ENCODE data around the gene EP300. TPM values are rescaled to one million over a fixed set of nuclear protein-coding genes. Genes with fewer than 3 reads are reported as not detected.
"Not testable (repeated sequence)": the region's sequence is repeated elsewhere in the genome, so short reads cannot be mapped to it uniquely, and the experiment has no call there.

The EP300 gene
- total RNA-seq, 4 donors from 2014 or later, result 72.9 to 163 (median 120) TPM

GRCh38 chr22:41048791-41049717 is 43.3 kb upstream of the EP300 start:
- H3K27me3 ChIP-seq, result no peaks in the 10 kb centered on the region
- intact Hi-C loops (cut with DNase I), result no loop called here
- peak; percentile 28 to 42 for DNase-seq
- 66 to 68% methylated on average over 29 to 31 of the region's 31 CpGs for WGBS, 2 donors
- TF ChIP-seq POLR2A (IDR thresholded peaks at IDR 0.05) (no peak), CTCF (IDR thresholded peaks at IDR 0.05) (no peak)
- H3K4me3 ChIP-seq (replicated peaks in 1 of 3), result no peak overlapping the region
- no peak overlapping the region for H3K27ac ChIP-seq
- H3K9me3 ChIP-seq, result no peaks in the 10 kb centered on the region
- peaks cover 14 to 19% of the 10 kb centered on the region in 2 donors for H3K4me1 ChIP-seq
- no peaks in the 10 kb centered on the region for H3K36me3 ChIP-seq

GRCh38 chr22:41049795-41050194 is 42.6 kb upstream of the EP300 start:
- intact Hi-C loops (cut with DNase I); H3K4me3 ChIP-seq (replicated peaks in 1 of 3): not testable (repeated sequence)
- WGBS, 2 donors, result 94 to 97% methylated on average over 4 of the region's 4 CpGs

GRCh38 chr22:41050883-41051282 is 41.5 kb upstream of the EP300 start:
- no peaks in the 10 kb centered on the region for H3K9me3 ChIP-seq
- H3K27ac ChIP-seq, result no peak overlapping the region
- TF ChIP-seq POLR2A (IDR thresholded peaks at IDR 0.05), result no peak
- no peak for TF ChIP-seq CTCF (IDR thresholded peaks at IDR 0.05)
- no peaks in the 10 kb centered on the region for H3K27me3 ChIP-seq
- intact Hi-C loops (cut with DNase I), result no loop called here
- H3K36me3 ChIP-seq, result no peaks in the 10 kb centered on the region
- 77 to 92% methylated on average over 1 to 2 of the region's 2 CpGs for WGBS, 2 donors
- peaks cover 14 to 23% of the 10 kb centered on the region in 2 donors for H3K4me1 ChIP-seq
- no peak for DNase-seq
- H3K4me3 ChIP-seq (replicated peaks in 1 of 3), result no peak overlapping the region

More at GRCh38 chr22:41049795-41050194, 42.6 kb upstream of the EP300 start:
- not testable (repeated sequence) for H3K27me3 ChIP-seq, H3K27ac ChIP-seq, DNase-seq, H3K9me3 ChIP-seq, H3K36me3 ChIP-seq
- H3K4me1 ChIP-seq, result peaks cover 14 to 23% of the 10 kb centered on the region in 2 donors

- H3K27ac ChIP-seq, result peak overlapping the region; percentile 74 to 80 (median 79)
- 43 to 47% methylated on average over 8 of the region's 8 CpGs for WGBS, 2 donors
- H3K4me1 ChIP-seq, result peaks cover 14 to 23% of the 10 kb centered on the region in 2 donors
These were observed 39.5 kb upstream of the EP300 start for GRCh38 chr22:41052661-41053490.

More at GRCh38 chr22:41052661-41053490, 39.5 kb upstream of the EP300 start:
- intact Hi-C loops (cut with DNase I), result no loop called here
- DNase-seq, result peak; percentile 44 to 57
- H3K4me3 ChIP-seq (replicated peaks in 1 of 3), result no peak overlapping the region
- no peak for TF ChIP-seq POLR2A (IDR thresholded peaks at IDR 0.05)
- TF ChIP-seq CTCF (IDR thresholded peaks at IDR 0.05), result no peak
- no peaks in the 10 kb centered on the region for H3K27me3 ChIP-seq
- H3K36me3 ChIP-seq, result no peaks in the 10 kb centered on the region
- H3K9me3 ChIP-seq, result no peaks in the 10 kb centered on the region
